NCI-H146 treated with DMSO at 0.1 percent for 48 hours (cell line): ENCODE data around the gene RD3L.

Experiments used
- DNase-seq: peaks from one replicate; lab custom pipeline; 2025; ENCODE audit not compliant: unreplicated experiment; lab: John Stamatoyannopoulos, UW

RD3L gene

GRCh38 chr14:103897075-103897947, 45.0 kb downstream of the RD3L start:
- DNase-seq, result no peak

GRCh38 chr14:103896578-103896977, 45.8 kb downstream of the RD3L start:
- no peak for DNase-seq

GRCh38 chr14:103894723-103895059, 47.6 kb downstream of the RD3L start:
- no peak for DNase-seq

GRCh38 chr14:103894034-103894722, 48.2 kb downstream of the RD3L start:
- DNase-seq, result no peak

GRCh38 chr14:103892247-103892646, 50.1 kb downstream of the RD3L start:
- DNase-seq, result no peak

- no peak for DNase-seq
Measured at GRCh38 chr14:103891667-103892215, 50.6 kb downstream of the RD3L start.

GRCh38 chr14:103890821-103891666, 51.3 kb downstream of the RD3L start:
- no peak for DNase-seq
